Measurements from ENCODE around the gene TNS1.

TNS1 gene

GRCh38 chr2:217942731-217943335, 60.0 kb downstream of the TNS1 start:
- H3K27me3 Mint-ChIP-seq (ENCODE audit: low read depth) = peaks cover 28% of the 10 kb centered on the region
- no peak overlapping the region for H3K27ac Mint-ChIP-seq
- no peaks in the 10 kb centered on the region for H3K9me3 Mint-ChIP-seq
- no peaks in the 10 kb centered on the region for H3K36me3 Mint-ChIP-seq (ENCODE audit: low read depth)
- H3K4me3 Mint-ChIP-seq = no peak overlapping the region
- H3K4me1 Mint-ChIP-seq (ENCODE audit: low read depth) = no peaks in the 10 kb centered on the region
- DNase-seq (ENCODE audit: low spot score) = no peak

GRCh38 chr2:217941886-217942728, 60.7 kb downstream of the TNS1 start:
- Mint-ChIP-seq H3K36me3 (ENCODE audit: low read depth) (no peaks in the 10 kb centered on the region), H3K27me3 (ENCODE audit: low read depth) (peaks cover 25% of the 10 kb centered on the region), H3K9me3 (no peaks in the 10 kb centered on the region), H3K4me3 (no peak overlapping the region), H3K27ac (no peak overlapping the region), H3K4me1 (ENCODE audit: low read depth) (no peaks in the 10 kb centered on the region)
- DNase-seq (ENCODE audit: low spot score) = no peak

GRCh38 chr2:217941339-217941738, 61.5 kb downstream of the TNS1 start:
- peaks cover 22% of the 10 kb centered on the region for H3K27me3 Mint-ChIP-seq (ENCODE audit: low read depth)
- no peak for DNase-seq (ENCODE audit: low spot score)
- H3K9me3 Mint-ChIP-seq = no peaks in the 10 kb centered on the region
- H3K4me1 Mint-ChIP-seq (ENCODE audit: low read depth) = no peaks in the 10 kb centered on the region
- no peaks in the 10 kb centered on the region for H3K36me3 Mint-ChIP-seq (ENCODE audit: low read depth)
- no peak overlapping the region for H3K27ac Mint-ChIP-seq
- H3K4me3 Mint-ChIP-seq = no peak overlapping the region

- Mint-ChIP-seq H3K27me3 (ENCODE audit: low read depth) (peaks cover 18% of the 10 kb centered on the region), H3K4me1 (ENCODE audit: low read depth) (no peaks in the 10 kb centered on the region), H3K9me3 (no peaks in the 10 kb centered on the region), H3K36me3 (ENCODE audit: low read depth) (no peaks in the 10 kb centered on the region), H3K27ac (no peak overlapping the region), H3K4me3 (no peak overlapping the region)
- DNase-seq (ENCODE audit: low spot score) = no peak
Observed at GRCh38 chr2:217940261-217941220, 62.3 kb downstream of the TNS1 start.

- Mint-ChIP-seq H3K36me3 (ENCODE audit: low read depth) (no peaks in the 10 kb centered on the region), H3K27ac (no peak overlapping the region), H3K4me3 (no peak overlapping the region), H3K4me1 (ENCODE audit: low read depth) (no peaks in the 10 kb centered on the region), H3K27me3 (ENCODE audit: low read depth) (peaks cover 15% of the 10 kb centered on the region), H3K9me3 (no peaks in the 10 kb centered on the region)
- no peak for DNase-seq (ENCODE audit: low spot score)
Observed at GRCh38 chr2:217939629-217940245, 63.1 kb downstream of the TNS1 start.

- H3K36me3 Mint-ChIP-seq (ENCODE audit: low read depth) = no peaks in the 10 kb centered on the region
- no peak overlapping the region for H3K4me3 Mint-ChIP-seq
- no peak overlapping the region for H3K27ac Mint-ChIP-seq
- H3K9me3 Mint-ChIP-seq = no peaks in the 10 kb centered on the region
- no peaks in the 10 kb centered on the region for H3K4me1 Mint-ChIP-seq (ENCODE audit: low read depth)
- DNase-seq (ENCODE audit: low spot score) = no peak
- peaks cover 11% of the 10 kb centered on the region for H3K27me3 Mint-ChIP-seq (ENCODE audit: low read depth)
Observed at GRCh38 chr2:217939220-217939619, 63.6 kb downstream of the TNS1 start.

GRCh38 chr2:217938036-217938435, 64.8 kb downstream of the TNS1 start:
- no peak for DNase-seq (ENCODE audit: low spot score)
- H3K27me3 Mint-ChIP-seq (ENCODE audit: low read depth) = peaks cover 6% of the 10 kb centered on the region
- no peak overlapping the region for H3K27ac Mint-ChIP-seq

GRCh38 chr2:217937446-217937845, 65.3 kb downstream of the TNS1 start:
- Mint-ChIP-seq H3K36me3 (ENCODE audit: low read depth) (no peaks in the 10 kb centered on the region), H3K9me3 (no peaks in the 10 kb centered on the region), H3K27me3 (ENCODE audit: low read depth) (peaks cover 5% of the 10 kb centered on the region), H3K4me3 (no peak overlapping the region), H3K4me1 (ENCODE audit: low read depth) (no peaks in the 10 kb centered on the region), H3K27ac (no peak overlapping the region)
- DNase-seq (ENCODE audit: low spot score) = no peak

More at GRCh38 chr2:217938036-217938435, 64.8 kb downstream of the TNS1 start:
- no peaks in the 10 kb centered on the region for H3K4me1 Mint-ChIP-seq (ENCODE audit: low read depth)
- H3K36me3 Mint-ChIP-seq (ENCODE audit: low read depth) = no peaks in the 10 kb centered on the region
- H3K4me3 Mint-ChIP-seq = no peak overlapping the region
- H3K9me3 Mint-ChIP-seq = no peaks in the 10 kb centered on the region

GRCh38 chr2:217936952-217937351, 65.8 kb downstream of the TNS1 start:
- H3K9me3 Mint-ChIP-seq = no peaks in the 10 kb centered on the region
- no peaks in the 10 kb centered on the region for H3K36me3 Mint-ChIP-seq (ENCODE audit: low read depth)
- no peak overlapping the region for H3K27ac Mint-ChIP-seq
- no peak overlapping the region for H3K4me3 Mint-ChIP-seq
- H3K27me3 Mint-ChIP-seq (ENCODE audit: low read depth) = peaks cover 5% of the 10 kb centered on the region
- H3K4me1 Mint-ChIP-seq (ENCODE audit: low read depth) = no peaks in the 10 kb centered on the region
- no peak for DNase-seq (ENCODE audit: low spot score)

GRCh38 chr2:217935901-217936684, 66.7 kb downstream of the TNS1 start:
- Mint-ChIP-seq H3K9me3 (no peaks in the 10 kb centered on the region), H3K27me3 (ENCODE audit: low read depth) (peaks cover 5% of the 10 kb centered on the region), H3K4me1 (ENCODE audit: low read depth) (peaks cover 2% of the 10 kb centered on the region), H3K27ac (no peak overlapping the region), H3K4me3 (no peak overlapping the region), H3K36me3 (ENCODE audit: low read depth) (no peaks in the 10 kb centered on the region)
- no peak for DNase-seq (ENCODE audit: low spot score)

- peaks cover 6% of the 10 kb centered on the region for H3K27me3 Mint-ChIP-seq (ENCODE audit: low read depth)
Observed at GRCh38 chr2:217935235-217935879, 67.4 kb downstream of the TNS1 start.

GRCh38 chr2:217934321-217935131, 68.3 kb downstream of the TNS1 start:
- H3K36me3 Mint-ChIP-seq (ENCODE audit: low read depth) = no peaks in the 10 kb centered on the region
- no peak for DNase-seq (ENCODE audit: low spot score)
- no peaks in the 10 kb centered on the region for H3K9me3 Mint-ChIP-seq
- no peak overlapping the region for H3K4me3 Mint-ChIP-seq
- H3K4me1 Mint-ChIP-seq (ENCODE audit: low read depth) = peaks cover 9% of the 10 kb centered on the region
- no peak overlapping the region for H3K27ac Mint-ChIP-seq
- H3K27me3 Mint-ChIP-seq (ENCODE audit: low read depth) = peaks cover 10% of the 10 kb centered on the region

More at GRCh38 chr2:217935235-217935879, 67.4 kb downstream of the TNS1 start:
- Mint-ChIP-seq H3K27ac (no peak overlapping the region), H3K36me3 (ENCODE audit: low read depth) (no peaks in the 10 kb centered on the region), H3K4me3 (no peak overlapping the region), H3K9me3 (no peaks in the 10 kb centered on the region), H3K4me1 (ENCODE audit: low read depth) (peaks cover 8% of the 10 kb centered on the region)
- DNase-seq (ENCODE audit: low spot score) = no peak
